ENCODE results near the gene NAAA.

DNA sequence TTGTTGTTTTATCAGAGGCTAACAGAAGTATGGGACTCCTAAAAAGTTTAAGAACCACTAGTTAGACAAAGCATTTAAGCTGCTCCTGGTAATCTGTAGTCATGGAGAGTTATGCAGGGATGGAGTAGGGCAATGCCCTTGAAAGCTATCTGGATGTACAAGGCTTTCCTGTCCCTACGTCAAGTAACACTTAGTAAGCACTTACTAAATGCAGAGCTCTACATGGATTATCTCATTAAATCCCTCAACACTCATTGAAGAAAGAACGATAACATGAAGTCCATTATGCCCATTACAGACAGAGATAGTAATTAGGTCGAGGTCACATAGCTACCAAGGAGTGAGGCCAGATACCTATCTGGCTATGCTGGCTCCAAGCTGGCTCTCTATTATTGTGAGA, 71.7 kb downstream of the NAAA start:
- TF ChIP-seq, protein P1, sequence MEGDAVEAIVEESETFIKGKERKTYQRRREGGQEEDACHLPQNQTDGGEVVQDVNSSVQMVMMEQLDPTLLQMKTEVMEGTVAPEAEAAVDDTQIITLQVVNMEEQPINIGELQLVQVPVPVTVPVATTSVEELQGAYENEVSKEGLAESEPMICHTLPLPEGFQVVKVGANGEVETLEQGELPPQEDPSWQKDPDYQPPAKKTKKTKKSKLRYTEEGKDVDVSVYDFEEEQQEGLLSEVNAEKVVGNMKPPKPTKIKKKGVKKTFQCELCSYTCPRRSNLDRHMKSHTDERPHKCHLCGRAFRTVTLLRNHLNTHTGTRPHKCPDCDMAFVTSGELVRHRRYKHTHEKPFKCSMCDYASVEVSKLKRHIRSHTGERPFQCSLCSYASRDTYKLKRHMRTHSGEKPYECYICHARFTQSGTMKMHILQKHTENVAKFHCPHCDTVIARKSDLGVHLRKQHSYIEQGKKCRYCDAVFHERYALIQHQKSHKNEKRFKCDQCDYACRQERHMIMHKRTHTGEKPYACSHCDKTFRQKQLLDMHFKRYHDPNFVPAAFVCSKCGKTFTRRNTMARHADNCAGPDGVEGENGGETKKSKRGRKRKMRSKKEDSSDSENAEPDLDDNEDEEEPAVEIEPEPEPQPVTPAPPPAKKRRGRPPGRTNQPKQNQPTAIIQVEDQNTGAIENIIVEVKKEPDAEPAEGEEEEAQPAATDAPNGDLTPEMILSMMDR (IDR thresholded peaks at IDR 0.05), result no peak
- TF ChIP-seq, protein P2, sequence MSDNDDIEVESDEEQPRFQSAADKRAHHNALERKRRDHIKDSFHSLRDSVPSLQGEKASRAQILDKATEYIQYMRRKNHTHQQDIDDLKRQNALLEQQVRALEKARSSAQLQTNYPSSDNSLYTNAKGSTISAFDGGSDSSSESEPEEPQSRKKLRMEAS (IDR thresholded peaks at IDR 0.05; ENCODE audit: low read depth), result no peak
- TF ChIP-seq, protein P3, sequence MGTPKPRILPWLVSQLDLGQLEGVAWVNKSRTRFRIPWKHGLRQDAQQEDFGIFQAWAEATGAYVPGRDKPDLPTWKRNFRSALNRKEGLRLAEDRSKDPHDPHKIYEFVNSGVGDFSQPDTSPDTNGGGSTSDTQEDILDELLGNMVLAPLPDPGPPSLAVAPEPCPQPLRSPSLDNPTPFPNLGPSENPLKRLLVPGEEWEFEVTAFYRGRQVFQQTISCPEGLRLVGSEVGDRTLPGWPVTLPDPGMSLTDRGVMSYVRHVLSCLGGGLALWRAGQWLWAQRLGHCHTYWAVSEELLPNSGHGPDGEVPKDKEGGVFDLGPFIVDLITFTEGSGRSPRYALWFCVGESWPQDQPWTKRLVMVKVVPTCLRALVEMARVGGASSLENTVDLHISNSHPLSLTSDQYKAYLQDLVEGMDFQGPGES (IDR thresholded peaks at IDR 0.05; ENCODE audit: low read depth, low read length), result no peak
- TF ChIP-seq ELF1 (IDR thresholded peaks at IDR 0.05) (no peak), GABPA (IDR thresholded peaks at IDR 0.05; ENCODE audit: low read depth) (no peak), EZH2phosphoT487 (IDR thresholded peaks at IDR 0.05; ENCODE audit: borderline replicate concordance, low read depth) (no peak), TAF1 (IDR thresholded peaks at IDR 0.05; ENCODE audit: borderline replicate concordance, low read depth, low read length) (no peak), FOXM1 (IDR thresholded peaks at IDR 0.05; ENCODE audit: low read depth) (no peak), POLR2AphosphoS5 (IDR thresholded peaks at IDR 0.05; ENCODE audit: low read depth, low read length) (no peak), NRF1 (IDR thresholded peaks at IDR 0.05; ENCODE audit: low read depth, low read length) (no peak)
- TF ChIP-seq, protein P4, sequence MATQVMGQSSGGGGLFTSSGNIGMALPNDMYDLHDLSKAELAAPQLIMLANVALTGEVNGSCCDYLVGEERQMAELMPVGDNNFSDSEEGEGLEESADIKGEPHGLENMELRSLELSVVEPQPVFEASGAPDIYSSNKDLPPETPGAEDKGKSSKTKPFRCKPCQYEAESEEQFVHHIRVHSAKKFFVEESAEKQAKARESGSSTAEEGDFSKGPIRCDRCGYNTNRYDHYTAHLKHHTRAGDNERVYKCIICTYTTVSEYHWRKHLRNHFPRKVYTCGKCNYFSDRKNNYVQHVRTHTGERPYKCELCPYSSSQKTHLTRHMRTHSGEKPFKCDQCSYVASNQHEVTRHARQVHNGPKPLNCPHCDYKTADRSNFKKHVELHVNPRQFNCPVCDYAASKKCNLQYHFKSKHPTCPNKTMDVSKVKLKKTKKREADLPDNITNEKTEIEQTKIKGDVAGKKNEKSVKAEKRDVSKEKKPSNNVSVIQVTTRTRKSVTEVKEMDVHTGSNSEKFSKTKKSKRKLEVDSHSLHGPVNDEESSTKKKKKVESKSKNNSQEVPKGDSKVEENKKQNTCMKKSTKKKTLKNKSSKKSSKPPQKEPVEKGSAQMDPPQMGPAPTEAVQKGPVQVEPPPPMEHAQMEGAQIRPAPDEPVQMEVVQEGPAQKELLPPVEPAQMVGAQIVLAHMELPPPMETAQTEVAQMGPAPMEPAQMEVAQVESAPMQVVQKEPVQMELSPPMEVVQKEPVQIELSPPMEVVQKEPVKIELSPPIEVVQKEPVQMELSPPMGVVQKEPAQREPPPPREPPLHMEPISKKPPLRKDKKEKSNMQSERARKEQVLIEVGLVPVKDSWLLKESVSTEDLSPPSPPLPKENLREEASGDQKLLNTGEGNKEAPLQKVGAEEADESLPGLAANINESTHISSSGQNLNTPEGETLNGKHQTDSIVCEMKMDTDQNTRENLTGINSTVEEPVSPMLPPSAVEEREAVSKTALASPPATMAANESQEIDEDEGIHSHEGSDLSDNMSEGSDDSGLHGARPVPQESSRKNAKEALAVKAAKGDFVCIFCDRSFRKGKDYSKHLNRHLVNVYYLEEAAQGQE (IDR thresholded peaks at IDR 0.05; ENCODE audit: low read depth, low read length), result no peak
- TF ChIP-seq, protein P5, sequence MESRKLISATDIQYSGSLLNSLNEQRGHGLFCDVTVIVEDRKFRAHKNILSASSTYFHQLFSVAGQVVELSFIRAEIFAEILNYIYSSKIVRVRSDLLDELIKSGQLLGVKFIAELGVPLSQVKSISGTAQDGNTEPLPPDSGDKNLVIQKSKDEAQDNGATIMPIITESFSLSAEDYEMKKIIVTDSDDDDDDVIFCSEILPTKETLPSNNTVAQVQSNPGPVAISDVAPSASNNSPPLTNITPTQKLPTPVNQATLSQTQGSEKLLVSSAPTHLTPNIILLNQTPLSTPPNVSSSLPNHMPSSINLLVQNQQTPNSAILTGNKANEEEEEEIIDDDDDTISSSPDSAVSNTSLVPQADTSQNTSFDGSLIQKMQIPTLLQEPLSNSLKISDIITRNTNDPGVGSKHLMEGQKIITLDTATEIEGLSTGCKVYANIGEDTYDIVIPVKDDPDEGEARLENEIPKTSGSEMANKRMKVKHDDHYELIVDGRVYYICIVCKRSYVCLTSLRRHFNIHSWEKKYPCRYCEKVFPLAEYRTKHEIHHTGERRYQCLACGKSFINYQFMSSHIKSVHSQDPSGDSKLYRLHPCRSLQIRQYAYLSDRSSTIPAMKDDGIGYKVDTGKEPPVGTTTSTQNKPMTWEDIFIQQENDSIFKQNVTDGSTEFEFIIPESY (IDR thresholded peaks at IDR 0.05; ENCODE audit: borderline replicate concordance, low read depth), result no peak

Data from SK-N-SH (cell line).